Natural killer cell (primary cell): ENCODE measurements around the gene GLT1D1. TPM values are rescaled to one million over a fixed set of nuclear protein-coding genes. Genes with fewer than 3 reads are reported as not detected.

Experiments
- ATAC-seq, 3 donors: fragments of 150-1000 bp in 2 of 3; fragments of 200-7000 bp in 1 of 3; cut with Tn5 transposase; 1 replicate in 1 of 3; 2 replicates in 2 of 3; pipeline ENCODE4 v1.10.0; 2021; ENCODE audit warnings: mild to moderate bottlenecking in 2 of 3, moderate library complexity in 2 of 3
- DNase-seq, 2 donors: peaks; one replicate each; pipeline versions ENCODE4 v3.0.0 to v3.0.0-alpha.2; 2013 to 2021; ENCODE audit warnings: mixed read lengths in 1 of 2
- H3K27ac ChIP-seq: one replicate; pipeline ENCODE4 v1.5.1; 2013; ENCODE audit warnings: mild to moderate bottlenecking, low read length
- H3K27me3 ChIP-seq: one replicate; pipeline ENCODE4 v1.6.1; 2013; ENCODE audit warnings: low read length; ENCODE audit not compliant: control insufficient read depth, insufficient read depth
- H3K36me3 ChIP-seq: one replicate; pipeline ENCODE4 v1.6.1; 2013; ENCODE audit warnings: low read length; ENCODE audit not compliant: control insufficient read depth, insufficient read depth
- H3K4me1 ChIP-seq: one replicate; pipeline ENCODE4 v1.6.1; 2013; ENCODE audit warnings: low read length; ENCODE audit not compliant: control insufficient read depth, insufficient read depth
- H3K4me3 ChIP-seq: one replicate; pipeline ENCODE4 v1.5.1; 2013; ENCODE audit warnings: low read length
- H3K9me3 ChIP-seq: one replicate; pipeline ENCODE4 v1.6.1; 2013; ENCODE audit warnings: low read length; ENCODE audit not compliant: control insufficient read depth, insufficient read depth
- H3K27ac Mint-ChIP-seq, 2 donors: one replicate each; pipeline ENCODE4 v1.8.0; 2022; ENCODE audit warnings: mild to moderate bottlenecking in 2 of 2, mixed read lengths in 2 of 2, moderate library complexity in 1 of 2
- H3K27me3 Mint-ChIP-seq, 2 donors: one replicate each; pipeline ENCODE4 v1.8.0; 2022; ENCODE audit warnings: low read depth in 2 of 2, mixed read lengths in 2 of 2
- H3K36me3 Mint-ChIP-seq: one replicate; pipeline ENCODE4 v1.8.0; 2022; ENCODE audit warnings: mixed read lengths
- H3K4me1 Mint-ChIP-seq, 2 donors: one replicate each; pipeline ENCODE4 v1.8.0; 2022; ENCODE audit warnings: mixed read lengths in 2 of 2
- H3K4me3 Mint-ChIP-seq: one replicate; pipeline ENCODE4 v1.8.0; 2022; ENCODE audit warnings: mild to moderate bottlenecking, moderate library complexity, mixed read lengths
- H3K9me3 Mint-ChIP-seq, 2 donors: one replicate each; pipeline ENCODE4 v1.8.0; 2022; ENCODE audit warnings: mixed read lengths in 2 of 2
- CTCF ChIP-seq: fragments of 200-600 bp; IDR thresholded peaks from one replicate; pipeline ENCODE4 v1.8.0; 2022; ENCODE audit warnings: antibody characterized with exemption
- WGBS: methylation state at CpG from one replicate; pipeline ENCODE4 v1.1.7; 2013; ENCODE audit warnings: missing lambda C conversion rate; ENCODE audit not compliant: insufficient coverage; 5-methylcytosine and 5-hydroxymethylcytosine counted together
- intact Hi-C: fragments of 100-400 bp; cut with micrococcal nuclease; formaldehyde crosslinking; loops from one replicate; pipeline ENCODE4 v1.14.2; 2022
- total RNA-seq, 4 donors: library from RNA; stranded (reverse); fragments of 120-200 nt in 1 of 4; gene quantifications; one replicate each; pipeline versions ENCODE4 v1.2.3 to v1.2.4, GENCODE V29; 2013 to 2022

The GLT1D1 gene
- total RNA-seq, 3 donors from 2014 or later (not counting 1 experiment from before 2014, with no cell fraction given), result 0.33 to 3.2 (median 2.6) TPM

- no peak for TF ChIP-seq CTCF
- Mint-ChIP-seq H3K27ac (no peak overlapping the region), H3K9me3 (no peaks in the 10 kb centered on the region), H3K27me3 (peaks cover 5 to 13% of the 10 kb centered on the region in 2 donors), H3K36me3 (no peaks in the 10 kb centered on the region), H3K4me1 (no peaks in the 10 kb centered on the region), H3K4me3 (no peak overlapping the region)
- Histone ChIP-seq H3K36me3 (no peaks in the 10 kb centered on the region), H3K27me3 (no peaks in the 10 kb centered on the region), H3K4me1 (no peaks in the 10 kb centered on the region), H3K27ac (no peak overlapping the region), H3K9me3 (no peaks in the 10 kb centered on the region), H3K4me3 (no peak overlapping the region)
- DNase-seq (no peak), ATAC-seq (no peak)
- intact Hi-C loops, result no loop called here
- WGBS, result 73% methylated on average over 4 of the region's 6 CpGs
Observed at GRCh38 chr12:128991716-128992115, 138.4 kb downstream of the GLT1D1 start.

- intact Hi-C loops, result no loop called here
- H3K4me1 Mint-ChIP-seq, result no peaks in the 10 kb centered on the region
- Histone ChIP-seq H3K27me3 (no peaks in the 10 kb centered on the region), H3K9me3 (no peaks in the 10 kb centered on the region), H3K4me1 (no peaks in the 10 kb centered on the region), H3K4me3 (no peak overlapping the region), H3K36me3 (no peaks in the 10 kb centered on the region), H3K27ac (no peak overlapping the region)
- no peaks in the 10 kb centered on the region for H3K36me3 Mint-ChIP-seq
- DNase-seq, result no peak
- no peak overlapping the region for H3K27ac Mint-ChIP-seq
- peaks cover 5 to 15% of the 10 kb centered on the region in 2 donors for H3K27me3 Mint-ChIP-seq
- WGBS, result 57% methylated on average over 8 of the region's 8 CpGs
- no peak for ATAC-seq
- no peak for TF ChIP-seq CTCF
- H3K9me3 Mint-ChIP-seq, result no peaks in the 10 kb centered on the region
- H3K4me3 Mint-ChIP-seq, result no peak overlapping the region
Observed at GRCh38 chr12:128992116-128992515, 138.8 kb downstream of the GLT1D1 start.

- H3K9me3 Mint-ChIP-seq, result no peaks in the 10 kb centered on the region
Observed at GRCh38 chr12:128992550-128992949, 139.3 kb downstream of the GLT1D1 start.

More at GRCh38 chr12:128992550-128992949, 139.3 kb downstream of the GLT1D1 start:
- ATAC-seq (no peak), DNase-seq (no peak)
- Histone ChIP-seq H3K27me3 (no peaks in the 10 kb centered on the region), H3K27ac (no peak overlapping the region), H3K36me3 (no peaks in the 10 kb centered on the region), H3K4me1 (no peaks in the 10 kb centered on the region), H3K9me3 (no peaks in the 10 kb centered on the region), H3K4me3 (no peak overlapping the region)
- WGBS, result 69% methylated on average over 9 of the region's 9 CpGs
- no peaks in the 10 kb centered on the region for H3K36me3 Mint-ChIP-seq
- intact Hi-C loops, result no loop called here
- H3K27ac Mint-ChIP-seq, result no peak overlapping the region
- H3K27me3 Mint-ChIP-seq, result peaks cover 5 to 14% of the 10 kb centered on the region in 2 donors
- TF ChIP-seq CTCF, result no peak
- no peaks in the 10 kb centered on the region for H3K4me1 Mint-ChIP-seq
- H3K4me3 Mint-ChIP-seq, result no peak overlapping the region
